DOHH2 (cell line): ENCODE data around the gene MED13L.

Source experiments
- H3F3A ChIP-seq: fragments of 200-600 bp; sonication (generic), shearing (Covaris generic); 2 replicates; pipeline ENCODE4 v1.6.0; 2016; ENCODE audit warnings: antibody characterized with exemption, mild to moderate bottlenecking; ENCODE audit not compliant: control insufficient read depth, insufficient read depth
- H3K27ac ChIP-seq: fragments of 200-600 bp; sonication (generic); 2 replicates; pipeline ENCODE4 v1.5.1; 2014; ENCODE audit warnings: low read depth, mild to moderate bottlenecking, low read length, moderate library complexity
- H3K27me3 ChIP-seq: fragments of 200-600 bp; sonication (generic); 2 replicates; pipeline ENCODE4 v1.6.1; 2014; ENCODE audit warnings: mild to moderate bottlenecking, low read length, mixed read lengths; ENCODE audit not compliant: control insufficient read depth
- H3K36me3 ChIP-seq: fragments of 200-600 bp; sonication (generic); 2 replicates; pipeline ENCODE4 v1.6.1; 2014; ENCODE audit warnings: mild to moderate bottlenecking, low read length, moderate library complexity, mixed read lengths; ENCODE audit not compliant: control insufficient read depth
- H3K4me1 ChIP-seq: fragments of 200-600 bp; sonication (generic); 2 replicates; pipeline ENCODE4 v1.6.1; 2014; ENCODE audit warnings: mild to moderate bottlenecking, low read length, mixed read lengths; ENCODE audit not compliant: control insufficient read depth
- H3K4me2 ChIP-seq: fragments of 200-600 bp; sonication (generic); 2 replicates; pipeline ENCODE4 v1.6.0; 2014; ENCODE audit warnings: mild to moderate bottlenecking, low read length, moderate library complexity
- H3K4me3 ChIP-seq: fragments of 200-600 bp; sonication (generic); 2 replicates; pipeline ENCODE4 v1.5.1; 2014; ENCODE audit warnings: mild to moderate bottlenecking, low read length, mixed read lengths
- H3K79me2 ChIP-seq: fragments of 200-600 bp; sonication (generic); 2 replicates; pipeline ENCODE4 v1.6.1; 2014; ENCODE audit warnings: mild to moderate bottlenecking, low read length, mixed read lengths; ENCODE audit not compliant: control insufficient read depth
- H3K9me2 ChIP-seq: fragments of 200-600 bp; sonication (generic); replicated peaks from 2 replicates; pipeline ENCODE4 v1.6.1; 2014; ENCODE audit warnings: mild to moderate bottlenecking, low read length, mixed read lengths; ENCODE audit not compliant: control insufficient read depth
- H3K9me3 ChIP-seq: fragments of 200-600 bp; sonication (generic); 2 replicates; pipeline ENCODE4 v1.6.1; 2014; ENCODE audit warnings: antibody characterized with exemption, low read length, mixed read lengths; ENCODE audit not compliant: control insufficient read depth, insufficient read depth
- H4K20me1 ChIP-seq: fragments of 200-600 bp; sonication (generic); 2 replicates; pipeline ENCODE4 v1.6.0; 2014; ENCODE audit warnings: low read depth, mild to moderate bottlenecking, antibody characterized with exemption, low read length, moderate library complexity; ENCODE audit not compliant: control insufficient read depth, insufficient read depth
- EZH2phosphoT487 ChIP-seq: fragments of 200-600 bp; sonication (generic); IDR thresholded peaks from 2 replicates; pipeline ENCODE4 v1.6.1; 2017; ENCODE audit warnings: borderline replicate concordance, mild to moderate bottlenecking, antibody characterized with exemption, low read length, moderate library complexity, mixed read lengths
- TF ChIP-seq, protein P1 (sequence below): fragments of 200-600 bp; sonication (generic); IDR thresholded peaks from one replicate; pipeline ENCODE4 v1.5.1; 2014; ENCODE audit warnings: antibody characterized with exemption, mild to moderate bottlenecking, low read depth, low read length; ENCODE audit not compliant: poor library complexity, severe bottlenecking

Gene MED13L

DNA sequence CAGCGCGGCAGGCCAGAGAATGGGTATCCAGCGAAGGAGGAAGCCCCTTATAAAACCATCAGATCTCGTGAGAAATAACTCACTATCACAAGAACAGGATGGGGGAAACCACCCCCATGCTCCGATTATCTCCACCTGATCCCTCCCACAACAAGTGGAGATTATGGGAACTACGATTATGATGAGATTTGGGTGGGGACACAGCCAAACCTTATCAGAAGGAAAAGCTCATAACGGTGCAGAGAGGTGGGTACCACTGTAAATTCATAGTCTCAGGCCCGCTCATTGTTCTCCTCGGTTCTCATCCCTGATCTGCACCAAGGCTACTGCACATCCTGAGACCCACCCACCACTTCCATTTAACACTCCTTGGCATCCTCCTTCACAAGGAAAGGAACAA is 326.5 kb downstream of the MED13L start:
- Histone ChIP-seq H3K27ac (no peak overlapping the region), H3K4me1 (no peaks in the 10 kb centered on the region), H3K79me2 (no peaks in the 10 kb centered on the region), H3F3A (no peaks in the 10 kb centered on the region), H3K36me3 (no peaks in the 10 kb centered on the region), H3K9me2 (no peaks in the 10 kb centered on the region), H3K4me2 (no peak overlapping the region), H4K20me1 (no peaks in the 10 kb centered on the region), H3K27me3 (no peaks in the 10 kb centered on the region), H3K4me3 (no peak overlapping the region), H3K9me3 (no peaks in the 10 kb centered on the region)
- no peak for TF ChIP-seq EZH2phosphoT487
- TF ChIP-seq, protein P1, sequence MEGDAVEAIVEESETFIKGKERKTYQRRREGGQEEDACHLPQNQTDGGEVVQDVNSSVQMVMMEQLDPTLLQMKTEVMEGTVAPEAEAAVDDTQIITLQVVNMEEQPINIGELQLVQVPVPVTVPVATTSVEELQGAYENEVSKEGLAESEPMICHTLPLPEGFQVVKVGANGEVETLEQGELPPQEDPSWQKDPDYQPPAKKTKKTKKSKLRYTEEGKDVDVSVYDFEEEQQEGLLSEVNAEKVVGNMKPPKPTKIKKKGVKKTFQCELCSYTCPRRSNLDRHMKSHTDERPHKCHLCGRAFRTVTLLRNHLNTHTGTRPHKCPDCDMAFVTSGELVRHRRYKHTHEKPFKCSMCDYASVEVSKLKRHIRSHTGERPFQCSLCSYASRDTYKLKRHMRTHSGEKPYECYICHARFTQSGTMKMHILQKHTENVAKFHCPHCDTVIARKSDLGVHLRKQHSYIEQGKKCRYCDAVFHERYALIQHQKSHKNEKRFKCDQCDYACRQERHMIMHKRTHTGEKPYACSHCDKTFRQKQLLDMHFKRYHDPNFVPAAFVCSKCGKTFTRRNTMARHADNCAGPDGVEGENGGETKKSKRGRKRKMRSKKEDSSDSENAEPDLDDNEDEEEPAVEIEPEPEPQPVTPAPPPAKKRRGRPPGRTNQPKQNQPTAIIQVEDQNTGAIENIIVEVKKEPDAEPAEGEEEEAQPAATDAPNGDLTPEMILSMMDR, result no peak

DNA sequence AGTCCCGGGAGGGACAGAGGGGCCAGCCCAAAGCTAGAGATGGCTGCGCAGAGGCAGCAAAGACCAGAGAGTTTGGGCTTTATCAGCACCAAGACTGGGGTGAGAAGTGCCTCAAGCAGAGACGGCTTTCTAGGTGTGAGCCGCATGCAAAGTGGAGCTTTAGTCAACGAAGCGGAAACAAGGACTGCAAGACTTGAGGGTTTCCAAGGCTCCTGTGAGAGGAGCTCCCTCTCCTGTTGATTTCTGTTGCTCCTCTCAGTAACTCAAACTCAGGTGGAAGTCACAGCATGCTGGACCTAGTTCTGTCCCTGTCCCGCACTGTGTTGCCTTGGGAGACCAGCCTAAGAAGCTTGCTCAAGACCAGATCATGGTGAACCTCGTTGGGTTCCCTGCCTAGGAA is 327.8 kb downstream of the MED13L start:
- Histone ChIP-seq H3K36me3 (no peaks in the 10 kb centered on the region), H3K9me3 (no peaks in the 10 kb centered on the region), H3F3A (no peaks in the 10 kb centered on the region), H3K4me3 (no peak overlapping the region), H3K27me3 (no peaks in the 10 kb centered on the region), H3K4me1 (no peaks in the 10 kb centered on the region), H3K4me2 (no peak overlapping the region), H4K20me1 (no peaks in the 10 kb centered on the region), H3K9me2 (no peaks in the 10 kb centered on the region), H3K79me2 (no peaks in the 10 kb centered on the region), H3K27ac (no peak overlapping the region)
- TF ChIP-seq, protein P1, result no peak

DNA sequence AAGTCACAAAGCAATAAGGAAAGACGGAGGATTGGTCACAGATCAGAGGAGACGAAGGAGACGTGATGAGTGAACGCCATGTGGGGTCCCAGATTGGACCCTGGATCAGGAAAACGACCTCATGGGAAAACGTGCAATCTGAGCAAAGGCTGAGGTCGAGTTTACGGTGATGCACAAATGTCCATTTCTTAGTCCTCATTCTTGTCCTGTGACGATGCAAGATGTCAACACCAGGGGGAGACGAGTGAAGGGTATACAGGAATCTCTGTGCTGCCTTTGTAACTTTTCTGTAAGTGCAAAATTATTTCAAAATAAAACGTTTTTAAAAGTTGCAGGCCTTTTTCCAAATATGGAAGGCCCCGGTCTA is 329.8 kb downstream of the MED13L start:
- H3K9me3 ChIP-seq, result no peaks in the 10 kb centered on the region
- no peaks in the 10 kb centered on the region for H3K36me3 ChIP-seq
- no peaks in the 10 kb centered on the region for H3K79me2 ChIP-seq
- H3K27me3 ChIP-seq, result no peaks in the 10 kb centered on the region
- H3K9me2 ChIP-seq, result no peaks in the 10 kb centered on the region
- no peak overlapping the region for H3K4me2 ChIP-seq
- H3K4me3 ChIP-seq, result no peak overlapping the region
- H3F3A ChIP-seq, result no peaks in the 10 kb centered on the region
- H4K20me1 ChIP-seq, result no peaks in the 10 kb centered on the region
- no peaks in the 10 kb centered on the region for H3K4me1 ChIP-seq
- no peak for TF ChIP-seq EZH2phosphoT487
- TF ChIP-seq, protein P1, result no peak
- no peak overlapping the region for H3K27ac ChIP-seq
